OCI-LY3 (cell line): ENCODE results near the gene LCN6.

Experiments used
- EZH2phosphoT487 ChIP-seq: fragments of 200-600 bp; shearing (Covaris generic); IDR thresholded peaks from 2 replicates; pipeline ENCODE4 v1.6.1; 2018; ENCODE audit warnings: antibody characterized with exemption, mixed run types, low read depth
- TF ChIP-seq, protein P1 (sequence below): fragments of 200-600, 300-600 bp; sonication (generic); IDR thresholded peaks from 2 replicates; pipeline ENCODE4 v1.5.1; 2014; ENCODE audit warnings: antibody characterized with exemption, low read length, low read depth

DNA sequence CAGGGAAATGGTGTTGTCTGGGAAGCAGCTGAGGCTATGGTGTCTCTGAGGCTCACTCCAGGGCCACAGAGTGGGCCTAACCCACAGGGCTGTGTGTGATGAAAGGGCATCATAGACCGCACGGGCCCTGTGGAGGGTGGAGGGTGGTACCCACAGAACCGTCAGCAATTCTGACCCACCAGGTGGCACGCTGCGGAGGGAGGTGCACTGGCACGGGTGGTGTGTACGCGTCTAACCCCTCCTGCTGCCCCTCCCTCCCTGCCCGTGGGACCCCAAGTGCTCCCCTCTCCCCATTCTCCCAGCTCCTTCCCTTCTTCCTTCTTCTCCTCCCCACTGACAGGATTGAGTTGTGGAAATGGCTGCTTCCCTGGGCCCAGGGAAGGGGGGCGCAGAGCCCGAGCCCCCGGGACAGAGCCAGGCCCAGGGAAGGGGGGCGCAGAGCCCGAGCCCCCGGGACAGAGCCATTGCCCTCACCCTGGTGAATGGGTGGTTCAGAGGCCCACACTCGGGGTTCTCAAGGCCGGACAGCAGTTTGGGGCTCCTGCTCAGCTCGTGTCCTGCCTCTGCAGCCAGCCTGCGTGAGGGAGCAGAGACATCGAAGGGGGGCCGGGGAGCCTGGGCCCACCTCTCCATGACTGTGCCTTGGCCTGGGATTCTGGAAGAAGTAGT is 12.4 kb downstream of the LCN6 start:
- TF ChIP-seq EZH2phosphoT487 = no peak
- TF ChIP-seq, protein P1, sequence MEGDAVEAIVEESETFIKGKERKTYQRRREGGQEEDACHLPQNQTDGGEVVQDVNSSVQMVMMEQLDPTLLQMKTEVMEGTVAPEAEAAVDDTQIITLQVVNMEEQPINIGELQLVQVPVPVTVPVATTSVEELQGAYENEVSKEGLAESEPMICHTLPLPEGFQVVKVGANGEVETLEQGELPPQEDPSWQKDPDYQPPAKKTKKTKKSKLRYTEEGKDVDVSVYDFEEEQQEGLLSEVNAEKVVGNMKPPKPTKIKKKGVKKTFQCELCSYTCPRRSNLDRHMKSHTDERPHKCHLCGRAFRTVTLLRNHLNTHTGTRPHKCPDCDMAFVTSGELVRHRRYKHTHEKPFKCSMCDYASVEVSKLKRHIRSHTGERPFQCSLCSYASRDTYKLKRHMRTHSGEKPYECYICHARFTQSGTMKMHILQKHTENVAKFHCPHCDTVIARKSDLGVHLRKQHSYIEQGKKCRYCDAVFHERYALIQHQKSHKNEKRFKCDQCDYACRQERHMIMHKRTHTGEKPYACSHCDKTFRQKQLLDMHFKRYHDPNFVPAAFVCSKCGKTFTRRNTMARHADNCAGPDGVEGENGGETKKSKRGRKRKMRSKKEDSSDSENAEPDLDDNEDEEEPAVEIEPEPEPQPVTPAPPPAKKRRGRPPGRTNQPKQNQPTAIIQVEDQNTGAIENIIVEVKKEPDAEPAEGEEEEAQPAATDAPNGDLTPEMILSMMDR = no peak
